Measurements from ENCODE around the gene DMD. TPM values are rescaled to one million over a fixed set of nuclear protein-coding genes. Genes with fewer than 3 reads are reported as not detected.

The DMD gene
- total RNA-seq, 1 donor from 2014 or later: 1.7 TPM

DNA sequence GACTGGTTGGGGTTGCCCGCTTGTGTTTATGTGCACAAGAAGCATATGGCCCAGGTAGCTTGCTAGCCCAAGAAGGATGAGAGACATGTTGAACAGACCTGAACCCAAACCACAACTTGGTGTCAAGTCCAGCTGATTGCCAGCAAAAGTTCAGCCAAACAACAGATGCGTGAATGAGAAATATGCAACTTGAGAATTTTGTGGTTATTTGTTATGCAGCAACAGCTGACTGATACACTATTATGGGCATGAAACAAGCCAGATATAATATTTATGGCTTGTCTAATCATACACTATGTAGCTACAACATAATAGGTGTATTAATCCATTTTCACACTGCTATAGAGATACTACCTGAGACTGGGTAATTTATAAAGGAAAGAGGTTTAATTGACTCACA is 2073.2 kb downstream of the DMD start:
- no peaks in the 10 kb centered on the region for H3K27me3 Mint-ChIP-seq (ENCODE audit: unreplicated experiment)
- no peak overlapping the region for H3K27ac Mint-ChIP-seq (ENCODE audit: unreplicated experiment)
- TF ChIP-seq, protein P1, sequence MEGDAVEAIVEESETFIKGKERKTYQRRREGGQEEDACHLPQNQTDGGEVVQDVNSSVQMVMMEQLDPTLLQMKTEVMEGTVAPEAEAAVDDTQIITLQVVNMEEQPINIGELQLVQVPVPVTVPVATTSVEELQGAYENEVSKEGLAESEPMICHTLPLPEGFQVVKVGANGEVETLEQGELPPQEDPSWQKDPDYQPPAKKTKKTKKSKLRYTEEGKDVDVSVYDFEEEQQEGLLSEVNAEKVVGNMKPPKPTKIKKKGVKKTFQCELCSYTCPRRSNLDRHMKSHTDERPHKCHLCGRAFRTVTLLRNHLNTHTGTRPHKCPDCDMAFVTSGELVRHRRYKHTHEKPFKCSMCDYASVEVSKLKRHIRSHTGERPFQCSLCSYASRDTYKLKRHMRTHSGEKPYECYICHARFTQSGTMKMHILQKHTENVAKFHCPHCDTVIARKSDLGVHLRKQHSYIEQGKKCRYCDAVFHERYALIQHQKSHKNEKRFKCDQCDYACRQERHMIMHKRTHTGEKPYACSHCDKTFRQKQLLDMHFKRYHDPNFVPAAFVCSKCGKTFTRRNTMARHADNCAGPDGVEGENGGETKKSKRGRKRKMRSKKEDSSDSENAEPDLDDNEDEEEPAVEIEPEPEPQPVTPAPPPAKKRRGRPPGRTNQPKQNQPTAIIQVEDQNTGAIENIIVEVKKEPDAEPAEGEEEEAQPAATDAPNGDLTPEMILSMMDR (IDR thresholded peaks at IDR 0.05; ENCODE audit: partially characterized antibody, unreplicated experiment): no peak
- no peaks in the 10 kb centered on the region for H3K4me1 Mint-ChIP-seq (ENCODE audit: low read depth, unreplicated experiment)
- no peaks in the 10 kb centered on the region for H3K9me3 Mint-ChIP-seq (ENCODE audit: unreplicated experiment)
- no peak for DNase-seq
- no peak overlapping the region for H3K4me3 Mint-ChIP-seq (ENCODE audit: unreplicated experiment)
- no peaks in the 10 kb centered on the region for H3K36me3 Mint-ChIP-seq (ENCODE audit: unreplicated experiment)

DNA sequence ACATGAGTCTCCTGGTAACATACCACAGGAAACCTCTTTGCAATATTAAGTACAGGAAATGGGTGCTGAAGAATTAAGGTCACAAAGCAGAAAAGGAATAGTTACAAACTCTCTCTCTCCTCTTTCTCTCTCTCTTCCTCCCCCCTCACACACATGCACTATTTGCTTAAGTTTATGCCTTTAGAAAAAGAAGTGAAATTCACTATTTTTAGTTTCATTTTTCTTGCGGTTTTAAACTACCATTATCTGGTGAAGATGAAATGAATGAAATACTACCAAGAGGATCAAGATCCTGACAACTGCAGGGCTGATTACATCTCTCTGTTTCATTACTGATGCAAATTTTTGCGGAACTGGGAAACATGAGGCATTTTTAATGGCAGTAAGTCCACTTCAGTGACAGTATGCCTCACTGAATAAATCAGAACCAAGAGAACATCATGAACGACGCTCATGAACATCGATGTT is 2075.2 kb downstream of the DMD start:
- H3K4me1 Mint-ChIP-seq (ENCODE audit: low read depth, unreplicated experiment): no peaks in the 10 kb centered on the region
- H3K9me3 Mint-ChIP-seq (ENCODE audit: unreplicated experiment): no peaks in the 10 kb centered on the region
- H3K4me3 Mint-ChIP-seq (ENCODE audit: unreplicated experiment): no peak overlapping the region
- no peaks in the 10 kb centered on the region for H3K36me3 Mint-ChIP-seq (ENCODE audit: unreplicated experiment)
- H3K27me3 Mint-ChIP-seq (ENCODE audit: unreplicated experiment): no peaks in the 10 kb centered on the region
- TF ChIP-seq, protein P1 (IDR thresholded peaks at IDR 0.05; ENCODE audit: partially characterized antibody, unreplicated experiment): no peak
- DNase-seq: no peak
- H3K27ac Mint-ChIP-seq (ENCODE audit: unreplicated experiment): no peak overlapping the region

DNA sequence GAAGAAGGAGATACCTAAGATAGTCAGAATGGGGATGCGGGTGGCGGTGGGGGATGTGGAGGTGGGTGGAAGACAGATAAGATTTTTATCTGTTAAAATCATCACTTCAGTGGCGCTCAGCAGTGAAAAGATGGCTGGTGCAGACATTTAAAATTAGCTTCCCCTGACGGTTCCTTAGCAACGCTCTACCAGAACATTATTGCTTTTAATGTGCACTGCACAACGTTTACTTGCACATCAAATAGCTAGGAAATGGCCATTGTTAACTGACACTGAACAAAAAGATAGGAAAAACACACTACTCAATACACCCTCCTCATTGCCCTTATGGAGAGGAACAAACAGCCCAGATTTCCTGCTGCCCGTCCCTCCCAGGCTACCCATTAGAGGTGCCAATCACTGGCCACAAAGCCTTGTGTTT is 2078.5 kb downstream of the DMD start:
- Mint-ChIP-seq H3K36me3 (ENCODE audit: unreplicated experiment) (no peaks in the 10 kb centered on the region), H3K4me1 (ENCODE audit: low read depth, unreplicated experiment) (no peaks in the 10 kb centered on the region), H3K4me3 (ENCODE audit: unreplicated experiment) (no peak overlapping the region), H3K27me3 (ENCODE audit: unreplicated experiment) (no peaks in the 10 kb centered on the region), H3K9me3 (ENCODE audit: unreplicated experiment) (no peaks in the 10 kb centered on the region), H3K27ac (ENCODE audit: unreplicated experiment) (no peak overlapping the region)
- DNase-seq: no peak
- TF ChIP-seq, protein P1 (IDR thresholded peaks at IDR 0.05; ENCODE audit: partially characterized antibody, unreplicated experiment): no peak

DNA sequence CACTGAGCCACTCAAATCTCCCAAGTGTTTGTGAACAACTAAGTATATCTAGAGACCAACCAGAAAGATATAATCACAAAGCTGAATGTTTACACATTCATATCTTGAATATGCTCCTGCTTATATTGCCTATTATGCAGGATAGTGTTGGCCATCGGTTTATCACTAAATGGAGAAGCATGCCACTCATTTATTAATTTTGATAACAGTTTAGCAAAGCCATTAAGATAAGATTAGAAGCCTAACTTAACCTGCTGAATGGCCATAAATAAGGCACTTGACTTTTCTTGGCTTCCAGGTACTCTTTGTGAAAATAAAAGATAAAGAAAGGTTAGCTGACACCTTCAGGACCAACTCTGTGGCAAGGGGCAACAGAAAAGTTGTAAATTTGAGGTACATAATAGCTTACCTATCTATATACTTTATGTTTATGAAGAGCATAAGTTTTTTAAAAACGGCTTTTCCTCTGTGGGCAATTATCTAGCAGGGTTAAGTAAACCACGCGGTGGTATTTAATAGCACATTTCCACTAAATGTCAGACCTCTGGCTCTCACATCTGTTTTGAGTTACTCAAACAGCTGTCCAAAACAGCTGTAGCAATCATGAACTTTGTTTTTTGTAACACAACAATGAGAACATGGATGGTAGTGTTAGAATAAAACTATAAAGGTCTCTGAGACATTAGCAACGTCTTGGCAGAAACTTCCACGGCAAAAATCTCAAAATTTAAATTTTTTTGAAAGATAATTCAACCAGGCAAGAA is 2080.7 kb downstream of the DMD start:
- TF ChIP-seq, protein P1 (IDR thresholded peaks at IDR 0.05; ENCODE audit: partially characterized antibody, unreplicated experiment): no peak
- Mint-ChIP-seq H3K27me3 (ENCODE audit: unreplicated experiment) (no peaks in the 10 kb centered on the region), H3K4me3 (ENCODE audit: unreplicated experiment) (no peak overlapping the region), H3K9me3 (ENCODE audit: unreplicated experiment) (no peaks in the 10 kb centered on the region), H3K27ac (ENCODE audit: unreplicated experiment) (no peak overlapping the region), H3K4me1 (ENCODE audit: low read depth, unreplicated experiment) (no peaks in the 10 kb centered on the region), H3K36me3 (ENCODE audit: unreplicated experiment) (no peaks in the 10 kb centered on the region)
- DNase-seq: no peak

DNA sequence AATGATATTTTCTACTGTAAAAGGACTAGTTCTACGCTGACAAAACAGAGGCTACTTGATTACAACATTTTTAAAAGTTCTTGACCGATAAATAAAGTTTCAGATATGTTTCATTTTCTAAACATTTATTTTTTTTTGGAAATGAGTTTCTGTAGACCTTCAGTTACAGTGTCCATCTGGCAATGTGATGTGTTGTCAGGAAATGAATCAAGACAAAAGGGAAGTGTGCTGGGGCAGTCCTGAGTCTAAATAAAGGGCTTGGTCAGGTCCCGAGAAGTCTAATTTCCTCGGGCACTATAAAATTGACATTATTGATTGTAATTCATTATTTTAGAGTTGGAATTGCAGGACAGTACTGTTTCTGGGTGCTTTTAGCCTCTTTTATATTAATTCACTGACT is 2082.5 kb downstream of the DMD start:
- TF ChIP-seq, protein P1 (IDR thresholded peaks at IDR 0.05; ENCODE audit: partially characterized antibody, unreplicated experiment): no peak
- Mint-ChIP-seq H3K4me1 (ENCODE audit: low read depth, unreplicated experiment) (no peaks in the 10 kb centered on the region), H3K4me3 (ENCODE audit: unreplicated experiment) (no peak overlapping the region), H3K27me3 (ENCODE audit: unreplicated experiment) (no peaks in the 10 kb centered on the region), H3K36me3 (ENCODE audit: unreplicated experiment) (no peaks in the 10 kb centered on the region), H3K9me3 (ENCODE audit: unreplicated experiment) (no peaks in the 10 kb centered on the region), H3K27ac (ENCODE audit: unreplicated experiment) (no peak overlapping the region)
- no peak for DNase-seq
